ENCODE data around the gene SAGE1.
"Not testable (repeated sequence)": the region's sequence is repeated elsewhere in the genome, so short reads cannot be mapped to it uniquely, and the experiment has no call there.

The SAGE1 gene, protein sequence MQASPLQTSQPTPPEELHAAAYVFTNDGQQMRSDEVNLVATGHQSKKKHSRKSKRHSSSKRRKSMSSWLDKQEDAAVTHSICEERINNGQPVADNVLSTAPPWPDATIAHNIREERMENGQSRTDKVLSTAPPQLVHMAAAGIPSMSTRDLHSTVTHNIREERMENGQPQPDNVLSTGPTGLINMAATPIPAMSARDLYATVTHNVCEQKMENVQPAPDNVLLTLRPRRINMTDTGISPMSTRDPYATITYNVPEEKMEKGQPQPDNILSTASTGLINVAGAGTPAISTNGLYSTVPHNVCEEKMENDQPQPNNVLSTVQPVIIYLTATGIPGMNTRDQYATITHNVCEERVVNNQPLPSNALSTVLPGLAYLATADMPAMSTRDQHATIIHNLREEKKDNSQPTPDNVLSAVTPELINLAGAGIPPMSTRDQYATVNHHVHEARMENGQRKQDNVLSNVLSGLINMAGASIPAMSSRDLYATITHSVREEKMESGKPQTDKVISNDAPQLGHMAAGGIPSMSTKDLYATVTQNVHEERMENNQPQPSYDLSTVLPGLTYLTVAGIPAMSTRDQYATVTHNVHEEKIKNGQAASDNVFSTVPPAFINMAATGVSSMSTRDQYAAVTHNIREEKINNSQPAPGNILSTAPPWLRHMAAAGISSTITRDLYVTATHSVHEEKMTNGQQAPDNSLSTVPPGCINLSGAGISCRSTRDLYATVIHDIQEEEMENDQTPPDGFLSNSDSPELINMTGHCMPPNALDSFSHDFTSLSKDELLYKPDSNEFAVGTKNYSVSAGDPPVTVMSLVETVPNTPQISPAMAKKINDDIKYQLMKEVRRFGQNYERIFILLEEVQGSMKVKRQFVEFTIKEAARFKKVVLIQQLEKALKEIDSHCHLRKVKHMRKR

DNA sequence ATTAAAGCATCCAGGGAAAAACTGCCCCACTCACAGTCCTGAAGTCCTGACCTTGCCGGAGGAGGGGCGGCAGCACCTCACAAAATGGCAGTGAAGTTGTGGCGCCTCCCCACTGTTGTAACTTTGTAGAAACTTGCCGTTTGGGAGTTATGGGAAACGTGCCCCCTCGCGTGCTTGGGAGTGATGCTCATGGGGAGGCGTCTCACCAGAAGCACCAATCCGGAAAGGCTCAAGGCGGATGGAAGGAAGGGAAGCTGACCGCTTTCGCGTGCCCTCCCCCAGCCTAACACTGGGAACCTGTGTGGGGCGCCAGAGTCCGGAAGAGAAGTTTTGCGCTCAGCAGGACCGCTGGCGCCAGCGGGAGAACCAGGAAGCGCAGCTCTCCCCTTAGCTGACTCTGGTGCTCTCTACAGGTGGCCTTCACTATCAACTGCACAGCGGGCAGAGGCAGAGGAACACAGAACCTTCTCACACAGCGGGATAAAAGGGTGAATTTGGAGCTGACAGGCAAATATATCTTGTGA lies at the start of gene SAGE1, which contains the start of gene CT45A10:
SAGE1 (plus strand) TSS at position 423 of the 524 bp plus-strand sequence. CDS start 2,527 bp downstream, outside the sequence.
CT45A10 (minus strand) TSS at position 151 of the 524 bp plus-strand sequence. CDS start 8,100 bp downstream, outside the sequence.
- Histone ChIP-seq H4K20me1 (ENCODE audit: control insufficient read depth, insufficient read depth, low read depth, low read length) (no peaks in the 10 kb centered on the region), H3K36me3 (ENCODE audit: control insufficient read depth, low read length) (no peaks in the 10 kb centered on the region), H3K27ac (ENCODE audit: low read depth, low read length) (no peak within 1 kb of the TSS), H3K4me1 (ENCODE audit: control insufficient read depth, low read length) (no peaks in the 10 kb centered on the region), H3K9me2 (replicated peaks; ENCODE audit: control insufficient read depth, low read length) (no peaks in the 10 kb centered on the region), H3F3A (ENCODE audit: control insufficient read depth, insufficient read depth) (no peaks in the 10 kb centered on the region), H3K79me2 (ENCODE audit: control insufficient read depth, low read length) (no peaks in the 10 kb centered on the region), H3K4me3 (ENCODE audit: low read length) (no peak within 1 kb of the TSS), H3K9me3 (ENCODE audit: control insufficient read depth, insufficient read depth, low read length) (no peaks in the 10 kb centered on the region), H3K4me2 (ENCODE audit: low read length) (no peak within 1 kb of the TSS), H3K27me3 (ENCODE audit: control insufficient read depth, low read length) (no peaks in the 10 kb centered on the region)
- TF ChIP-seq CTCF (IDR thresholded peaks at IDR 0.05; ENCODE audit: low read depth, low read length, poor library complexity, severe bottlenecking), result no peak
- TF ChIP-seq EZH2phosphoT487 (IDR thresholded peaks at IDR 0.05; ENCODE audit: borderline replicate concordance, low read length), result no peak

DNA sequence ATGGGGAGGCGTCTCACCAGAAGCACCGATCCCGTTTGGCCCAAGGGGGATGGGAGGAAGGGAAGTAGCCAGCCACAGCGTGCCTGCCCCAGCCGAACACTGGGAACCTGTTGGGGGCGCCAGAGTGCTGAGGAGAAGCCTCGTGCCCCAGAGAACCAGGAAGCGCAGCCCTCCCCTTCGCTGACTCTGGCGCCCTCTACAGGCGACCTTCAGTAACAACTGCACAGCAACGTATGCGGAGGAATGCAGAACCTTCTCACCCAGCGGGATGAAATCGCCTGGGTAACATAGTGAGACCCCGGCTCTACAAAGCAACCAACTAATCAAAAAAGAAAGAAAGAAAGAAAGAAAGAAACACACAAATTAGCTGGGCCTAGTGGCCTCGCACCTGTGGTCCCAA lies 39.1 kb upstream of the SAGE1 start, which contains the start of gene CT45A8:
CT45A8 (minus strand) TSS at position 101 of the 400 bp plus-strand sequence. CDS start 3,755 bp downstream, outside the sequence.
- not testable (repeated sequence) for H3K27me3 ChIP-seq (ENCODE audit: control insufficient read depth, low read length); H3K4me3 ChIP-seq (ENCODE audit: low read length)

DNA sequence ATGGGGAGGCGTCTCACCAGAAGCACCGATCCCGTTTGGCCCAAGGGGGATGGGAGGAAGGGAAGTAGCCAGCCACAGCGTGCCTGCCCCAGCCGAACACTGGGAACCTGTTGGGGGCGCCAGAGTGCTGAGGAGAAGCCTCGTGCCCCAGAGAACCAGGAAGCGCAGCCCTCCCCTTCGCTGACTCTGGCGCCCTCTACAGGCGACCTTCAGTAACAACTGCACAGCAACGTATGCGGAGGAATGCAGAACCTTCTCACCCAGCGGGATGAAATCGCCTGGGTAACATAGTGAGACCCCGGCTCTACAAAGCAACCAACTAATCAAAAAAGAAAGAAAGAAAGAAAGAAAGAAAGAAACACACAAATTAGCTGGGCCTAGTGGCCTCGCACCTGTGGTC lies 21.8 kb upstream of the SAGE1 start, which contains the start of gene CT45A9:
CT45A9 (minus strand) TSS at position 101 of the 400 bp plus-strand sequence. CDS start 3,751 bp downstream, outside the sequence.
- not testable (repeated sequence) for H3K4me3 ChIP-seq (ENCODE audit: low read length); H3K79me2 ChIP-seq (ENCODE audit: control insufficient read depth, low read length); H3K9me3 ChIP-seq (ENCODE audit: control insufficient read depth, insufficient read depth, low read length); H3K9me2 ChIP-seq (replicated peaks; ENCODE audit: control insufficient read depth, low read length); H3K36me3 ChIP-seq (ENCODE audit: control insufficient read depth, low read length); H3K4me2 ChIP-seq (ENCODE audit: low read length); H3F3A ChIP-seq (ENCODE audit: control insufficient read depth, insufficient read depth); H3K27me3 ChIP-seq (ENCODE audit: control insufficient read depth, low read length); H3K4me1 ChIP-seq (ENCODE audit: control insufficient read depth, low read length); H3K27ac ChIP-seq (ENCODE audit: low read depth, low read length); H4K20me1 ChIP-seq (ENCODE audit: control insufficient read depth, insufficient read depth, low read depth, low read length)

More for the DNA sequence above, 39.1 kb upstream of the SAGE1 start, which contains the start of gene CT45A8:
- not testable (repeated sequence) for H3K4me2 ChIP-seq (ENCODE audit: low read length); H3K36me3 ChIP-seq (ENCODE audit: control insufficient read depth, low read length); H3K79me2 ChIP-seq (ENCODE audit: control insufficient read depth, low read length); H3K9me2 ChIP-seq (replicated peaks; ENCODE audit: control insufficient read depth, low read length); H3F3A ChIP-seq (ENCODE audit: control insufficient read depth, insufficient read depth); H3K27ac ChIP-seq (ENCODE audit: low read depth, low read length); H4K20me1 ChIP-seq (ENCODE audit: control insufficient read depth, insufficient read depth, low read depth, low read length); H3K4me1 ChIP-seq (ENCODE audit: control insufficient read depth, low read length); H3K9me3 ChIP-seq (ENCODE audit: control insufficient read depth, insufficient read depth, low read length)

GRCh38 chrX:135882741-135883140 lies 10.8 kb upstream of the SAGE1 start:
- H4K20me1 ChIP-seq (ENCODE audit: control insufficient read depth, insufficient read depth, low read depth, low read length); H3K4me3 ChIP-seq (ENCODE audit: low read length); H3K4me2 ChIP-seq (ENCODE audit: low read length); H3K79me2 ChIP-seq (ENCODE audit: control insufficient read depth, low read length); H3K27ac ChIP-seq (ENCODE audit: low read depth, low read length); H3K9me3 ChIP-seq (ENCODE audit: control insufficient read depth, insufficient read depth, low read length); H3K4me1 ChIP-seq (ENCODE audit: control insufficient read depth, low read length); H3F3A ChIP-seq (ENCODE audit: control insufficient read depth, insufficient read depth); H3K27me3 ChIP-seq (ENCODE audit: control insufficient read depth, low read length); H3K36me3 ChIP-seq (ENCODE audit: control insufficient read depth, low read length); H3K9me2 ChIP-seq (replicated peaks; ENCODE audit: control insufficient read depth, low read length): not testable (repeated sequence)

DNA sequence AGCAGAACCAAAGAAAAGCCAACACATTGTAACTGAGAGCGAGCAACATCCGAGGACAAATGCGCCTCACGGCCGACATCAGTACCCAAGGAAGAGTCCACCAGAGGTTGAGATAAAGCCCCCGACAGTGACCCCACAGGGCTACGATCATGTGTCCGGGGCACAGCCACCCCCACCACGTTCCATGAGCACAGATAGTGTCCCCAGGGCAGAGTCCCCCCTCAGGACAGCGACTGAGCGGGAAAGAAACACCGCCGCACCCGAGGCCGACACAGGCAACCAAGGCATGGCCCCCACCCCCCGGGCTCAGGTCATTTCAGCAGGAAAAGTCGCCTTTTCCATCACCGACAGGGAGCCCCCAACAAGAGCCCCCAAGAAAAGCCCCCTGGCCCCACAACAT lies 5.3 kb upstream of the SAGE1 start:
- not testable (repeated sequence) for H3K27ac ChIP-seq (ENCODE audit: low read depth, low read length); H3K9me2 ChIP-seq (replicated peaks; ENCODE audit: control insufficient read depth, low read length); H3K79me2 ChIP-seq (ENCODE audit: control insufficient read depth, low read length); H3K4me2 ChIP-seq (ENCODE audit: low read length); H3F3A ChIP-seq (ENCODE audit: control insufficient read depth, insufficient read depth); H3K4me1 ChIP-seq (ENCODE audit: control insufficient read depth, low read length); H3K9me3 ChIP-seq (ENCODE audit: control insufficient read depth, insufficient read depth, low read length); H4K20me1 ChIP-seq (ENCODE audit: control insufficient read depth, insufficient read depth, low read depth, low read length); H3K36me3 ChIP-seq (ENCODE audit: control insufficient read depth, low read length); H3K27me3 ChIP-seq (ENCODE audit: control insufficient read depth, low read length); H3K4me3 ChIP-seq (ENCODE audit: low read length)
